GM12873 (cell line): ENCODE data around the gene NTM.

Source experiments
- CTCF ChIP-seq: IDR thresholded peaks from 2 replicates; pipeline ENCODE4 v1.5.1; 2012; ENCODE audit warnings: low read depth, mild to moderate bottlenecking, moderate library complexity, low read length, control low read depth; ENCODE audit not compliant: insufficient read depth; ENCODE audit errors: missing control alignments

NTM gene

GRCh38 chr11:131932584-131933325 is 562.3 kb downstream of the NTM start:
- TF ChIP-seq CTCF, result no peak

- no peak for TF ChIP-seq CTCF
Measured at GRCh38 chr11:131934006-131934405, 563.6 kb downstream of the NTM start.

- TF ChIP-seq CTCF, result no peak
Measured at GRCh38 chr11:131938351-131938751, 567.9 kb downstream of the NTM start.

- no peak for TF ChIP-seq CTCF
Measured at GRCh38 chr11:131940126-131940525, 569.7 kb downstream of the NTM start.

GRCh38 chr11:131942878-131943277 is 572.5 kb downstream of the NTM start:
- TF ChIP-seq CTCF, result no peak

- TF ChIP-seq CTCF, result no peak
Measured at GRCh38 chr11:131943295-131943694, 572.9 kb downstream of the NTM start.

GRCh38 chr11:131944736-131945135 is 574.3 kb downstream of the NTM start:
- TF ChIP-seq CTCF, result no peak

GRCh38 chr11:131945706-131946105 is 575.3 kb downstream of the NTM start:
- TF ChIP-seq CTCF, result no peak
